ENCODE measurements around the gene EXOC3.

Gene EXOC3

DNA sequence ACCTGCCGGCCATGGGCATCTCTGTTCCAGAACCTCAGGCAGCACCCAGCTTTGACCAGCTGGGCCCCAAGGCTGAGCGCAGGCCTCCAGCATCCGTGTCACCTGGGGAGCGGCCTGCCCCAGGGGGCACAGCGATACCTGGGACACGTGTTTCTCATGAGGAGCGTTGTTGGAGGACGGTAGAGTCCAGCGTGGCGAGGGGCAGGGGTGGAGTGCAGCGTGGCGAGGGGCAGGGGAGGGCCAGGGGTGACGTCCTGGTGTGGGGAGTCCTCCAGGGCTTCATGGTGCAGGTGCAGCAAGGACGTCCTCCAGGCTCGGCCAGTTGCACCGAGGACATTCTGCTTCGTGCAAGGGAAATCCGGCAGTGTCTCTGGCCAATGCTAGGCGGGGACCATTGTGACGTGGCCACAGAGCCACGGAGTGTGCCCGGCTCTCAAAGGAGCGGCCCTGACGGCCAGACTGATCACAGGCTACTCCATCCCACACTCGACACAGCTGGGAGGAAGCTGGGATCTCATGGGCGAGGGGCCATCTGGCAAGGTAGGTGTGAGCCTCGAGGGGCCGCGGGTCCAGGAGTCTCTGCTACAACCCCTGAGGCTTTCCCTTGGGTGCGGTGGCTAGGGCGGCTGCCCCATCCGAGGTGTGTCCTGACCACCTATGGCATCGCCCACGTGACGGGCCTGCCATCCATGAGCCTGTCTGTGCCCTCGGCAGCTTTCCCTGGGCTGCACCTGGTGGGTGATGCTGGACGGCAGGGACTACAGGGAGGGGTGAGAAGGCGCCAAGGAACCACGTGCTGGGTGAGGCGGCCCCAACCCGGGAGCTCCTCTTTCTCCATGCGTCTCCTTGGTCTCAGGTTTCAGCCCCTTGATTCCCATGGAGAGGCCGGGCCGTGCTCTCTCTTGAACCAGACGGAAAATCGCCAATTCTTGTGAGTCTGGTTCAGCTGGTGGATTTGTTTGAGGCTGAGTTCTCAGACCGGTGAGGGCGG, 47.4 kb downstream of the EXOC3 start:
- no peak overlapping the region for H3K27ac ChIP-seq (ENCODE audit: low read length)
- H3K27me3 ChIP-seq (ENCODE audit: insufficient read depth, low read length), result peaks cover 28% of the 10 kb centered on the region
- H3K36me3 ChIP-seq (ENCODE audit: insufficient read depth, low read depth, low read length), result no peaks in the 10 kb centered on the region
- H3K9ac ChIP-seq (ENCODE audit: low read depth, low read length), result no peak overlapping the region
- no peak overlapping the region for H3K4me3 ChIP-seq (ENCODE audit: low read length)
- H3K9me3 ChIP-seq (ENCODE audit: insufficient read depth, low read depth, low read length), result no peaks in the 10 kb centered on the region
- H3K4me1 ChIP-seq (ENCODE audit: insufficient read depth, low read length), result no peaks in the 10 kb centered on the region

DNA sequence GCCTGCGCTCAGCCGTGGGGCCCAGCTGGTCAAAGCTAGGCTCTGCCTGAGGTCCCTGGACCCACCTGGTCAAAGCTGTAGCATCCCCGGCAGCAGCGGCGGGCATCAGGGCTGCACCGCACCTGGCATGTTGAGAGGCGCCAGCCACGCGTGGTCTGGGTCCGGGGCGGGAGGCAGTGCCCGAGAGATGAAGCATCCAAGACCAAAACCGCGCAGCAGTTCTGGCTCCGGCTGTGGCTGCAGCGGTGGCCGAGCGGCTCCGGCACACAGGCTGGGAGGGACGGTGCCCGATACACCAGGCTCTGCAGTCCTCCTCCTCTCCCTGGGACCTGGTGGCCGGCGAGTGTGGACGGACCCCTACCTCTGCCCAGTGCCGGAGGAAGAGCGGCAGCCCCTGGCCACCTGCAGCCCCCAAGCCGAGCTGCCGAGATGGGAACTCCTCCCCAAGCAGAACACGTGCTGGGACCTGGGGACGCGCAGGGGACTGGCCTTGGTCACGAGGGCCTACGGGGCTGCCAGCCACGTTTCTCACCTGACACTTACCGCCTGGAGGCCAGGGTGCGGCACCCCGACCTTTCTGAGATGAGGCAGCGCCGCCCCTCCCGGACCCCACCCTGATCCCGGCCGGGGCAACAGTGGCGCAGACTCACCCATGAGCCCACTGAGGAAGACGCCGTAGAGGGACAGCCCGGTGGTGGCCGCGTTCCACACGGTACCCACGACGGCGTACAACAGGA, 48.3 kb downstream of the EXOC3 start:
- H3K9ac ChIP-seq (ENCODE audit: low read depth, low read length), result no peak overlapping the region
- no peak overlapping the region for H3K4me3 ChIP-seq (ENCODE audit: low read length)
- no peaks in the 10 kb centered on the region for H3K36me3 ChIP-seq (ENCODE audit: insufficient read depth, low read depth, low read length)
- H3K27ac ChIP-seq (ENCODE audit: low read length), result no peak overlapping the region
- no peaks in the 10 kb centered on the region for H3K4me1 ChIP-seq (ENCODE audit: insufficient read depth, low read length)
- peaks cover 35% of the 10 kb centered on the region for H3K27me3 ChIP-seq (ENCODE audit: insufficient read depth, low read length)
- no peaks in the 10 kb centered on the region for H3K9me3 ChIP-seq (ENCODE audit: insufficient read depth, low read depth, low read length)

DNA sequence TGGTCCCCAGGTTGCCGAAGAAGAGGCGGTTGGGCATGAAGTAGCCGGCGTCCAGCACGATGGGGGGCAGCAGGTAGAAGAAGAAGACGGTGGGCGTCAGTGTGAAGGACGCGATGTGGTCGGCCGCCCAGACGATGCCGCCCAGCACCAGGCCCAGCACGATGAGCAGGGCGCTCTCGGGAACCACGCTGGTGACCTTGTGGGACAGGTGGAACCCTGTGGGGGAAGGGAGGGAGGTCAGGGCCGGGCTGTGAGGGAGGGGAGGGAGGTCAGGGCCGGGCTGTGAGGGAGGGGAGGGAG, 48.8 kb downstream of the EXOC3 start:
- no peak overlapping the region for H3K4me3 ChIP-seq (ENCODE audit: low read length)
- H3K27ac ChIP-seq (ENCODE audit: low read length), result no peak overlapping the region
- no peaks in the 10 kb centered on the region for H3K9me3 ChIP-seq (ENCODE audit: insufficient read depth, low read depth, low read length)
- H3K9ac ChIP-seq (ENCODE audit: low read depth, low read length), result no peak overlapping the region
- H3K4me1 ChIP-seq (ENCODE audit: insufficient read depth, low read length), result no peaks in the 10 kb centered on the region
- H3K27me3 ChIP-seq (ENCODE audit: insufficient read depth, low read length), result peaks cover 40% of the 10 kb centered on the region
- H3K36me3 ChIP-seq (ENCODE audit: insufficient read depth, low read depth, low read length), result no peaks in the 10 kb centered on the region

DNA sequence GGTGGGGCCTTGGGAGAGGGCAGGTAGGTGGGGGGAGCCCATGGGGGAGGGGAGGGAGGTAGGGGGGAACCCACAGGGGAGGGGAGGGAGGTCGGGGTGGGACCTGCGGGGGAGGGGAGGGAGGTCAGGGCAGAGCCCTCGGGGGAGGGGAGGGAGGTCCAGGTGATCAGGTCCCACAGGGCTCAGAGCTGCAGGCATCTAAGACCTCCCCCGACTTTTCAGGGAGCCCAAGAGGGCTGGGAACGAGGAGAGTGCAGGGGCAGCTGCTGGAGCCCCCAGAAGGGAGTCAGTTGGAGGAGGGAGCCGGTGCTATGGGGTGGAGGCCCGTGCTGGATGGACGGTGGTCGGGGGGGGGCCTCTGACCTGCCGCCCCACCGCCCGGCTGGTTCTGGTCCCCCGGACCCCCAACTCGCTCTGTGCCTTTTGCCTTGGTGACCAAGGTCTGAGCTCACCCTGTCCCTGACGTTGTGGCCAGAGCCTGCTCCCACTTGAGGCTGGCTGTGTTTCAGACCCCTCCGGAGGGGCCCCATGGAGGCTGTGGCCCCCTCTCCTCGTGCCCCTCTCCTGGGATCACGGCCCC, 49.4 kb downstream of the EXOC3 start:
- no peaks in the 10 kb centered on the region for H3K36me3 ChIP-seq (ENCODE audit: insufficient read depth, low read depth, low read length)
- no peaks in the 10 kb centered on the region for H3K9me3 ChIP-seq (ENCODE audit: insufficient read depth, low read depth, low read length)
- no peak overlapping the region for H3K27ac ChIP-seq (ENCODE audit: low read length)
- no peaks in the 10 kb centered on the region for H3K4me1 ChIP-seq (ENCODE audit: insufficient read depth, low read length)
- no peak overlapping the region for H3K4me3 ChIP-seq (ENCODE audit: low read length)
- peaks cover 46% of the 10 kb centered on the region for H3K27me3 ChIP-seq (ENCODE audit: insufficient read depth, low read length)
- H3K9ac ChIP-seq (ENCODE audit: low read depth, low read length), result no peak overlapping the region

DNA sequence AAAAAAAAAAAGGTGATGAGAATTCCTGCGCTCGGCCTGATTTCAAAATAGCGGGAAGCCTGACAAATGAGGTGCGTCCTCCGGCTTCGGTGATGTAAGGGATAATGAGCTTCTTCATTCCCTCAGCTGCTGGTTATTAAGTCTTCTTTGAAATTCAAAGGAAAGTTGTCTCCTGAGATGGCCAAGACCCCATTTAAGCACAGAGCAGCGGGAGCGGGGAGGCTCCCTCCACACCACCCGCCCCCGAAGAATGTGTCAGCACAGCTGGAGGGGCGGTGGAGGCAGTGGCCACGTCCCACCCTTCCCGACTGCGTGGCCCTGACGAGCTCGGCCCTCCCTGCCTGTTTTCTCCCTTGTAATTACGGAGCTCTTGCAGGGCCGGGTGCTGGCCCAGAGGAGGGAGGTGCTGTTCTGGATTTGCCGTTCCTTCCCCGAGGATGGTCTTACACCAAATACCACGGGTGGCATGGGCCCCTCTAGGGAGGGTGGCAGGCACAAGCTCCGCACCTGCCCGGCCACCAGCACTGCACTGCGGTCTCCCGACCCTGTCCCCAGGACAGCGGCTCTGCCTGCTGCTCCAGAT, 50.2 kb downstream of the EXOC3 start:
- H3K9ac ChIP-seq (ENCODE audit: low read depth, low read length), result no peak overlapping the region
- H3K4me3 ChIP-seq (ENCODE audit: low read length), result no peak overlapping the region
- H3K9me3 ChIP-seq (ENCODE audit: insufficient read depth, low read depth, low read length), result no peaks in the 10 kb centered on the region
- no peaks in the 10 kb centered on the region for H3K36me3 ChIP-seq (ENCODE audit: insufficient read depth, low read depth, low read length)
- H3K4me1 ChIP-seq (ENCODE audit: insufficient read depth, low read length), result no peaks in the 10 kb centered on the region
- no peak overlapping the region for H3K27ac ChIP-seq (ENCODE audit: low read length)
- peaks cover 47% of the 10 kb centered on the region for H3K27me3 ChIP-seq (ENCODE audit: insufficient read depth, low read length)

DNA sequence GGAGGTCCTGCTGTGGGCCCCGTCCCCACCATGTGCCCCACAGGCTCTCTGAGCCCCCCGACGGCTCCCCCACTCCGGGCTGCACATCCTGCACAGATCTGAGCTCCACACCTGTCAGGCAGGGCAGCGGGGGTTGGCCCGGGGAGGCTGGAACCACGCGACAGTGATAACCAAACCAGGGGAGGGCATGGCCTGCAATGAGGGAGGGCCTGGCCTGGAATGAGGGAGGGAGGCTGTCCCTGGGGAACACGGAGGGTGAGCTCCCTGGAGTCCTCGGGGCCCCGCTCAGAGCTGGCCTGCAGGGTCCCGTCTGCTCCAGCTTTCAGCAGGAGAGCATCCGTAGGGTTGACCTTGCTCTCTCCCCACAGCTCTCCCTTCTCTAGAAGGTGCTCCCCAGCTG, 50.8 kb downstream of the EXOC3 start:
- Histone ChIP-seq H3K9me3 (ENCODE audit: insufficient read depth, low read depth, low read length) (no peaks in the 10 kb centered on the region), H3K9ac (ENCODE audit: low read depth, low read length) (no peak overlapping the region), H3K27ac (ENCODE audit: low read length) (no peak overlapping the region), H3K4me1 (ENCODE audit: insufficient read depth, low read length) (no peaks in the 10 kb centered on the region), H3K4me3 (ENCODE audit: low read length) (no peak overlapping the region), H3K36me3 (ENCODE audit: insufficient read depth, low read depth, low read length) (no peaks in the 10 kb centered on the region), H3K27me3 (ENCODE audit: insufficient read depth, low read length) (peaks cover 47% of the 10 kb centered on the region)

DNA sequence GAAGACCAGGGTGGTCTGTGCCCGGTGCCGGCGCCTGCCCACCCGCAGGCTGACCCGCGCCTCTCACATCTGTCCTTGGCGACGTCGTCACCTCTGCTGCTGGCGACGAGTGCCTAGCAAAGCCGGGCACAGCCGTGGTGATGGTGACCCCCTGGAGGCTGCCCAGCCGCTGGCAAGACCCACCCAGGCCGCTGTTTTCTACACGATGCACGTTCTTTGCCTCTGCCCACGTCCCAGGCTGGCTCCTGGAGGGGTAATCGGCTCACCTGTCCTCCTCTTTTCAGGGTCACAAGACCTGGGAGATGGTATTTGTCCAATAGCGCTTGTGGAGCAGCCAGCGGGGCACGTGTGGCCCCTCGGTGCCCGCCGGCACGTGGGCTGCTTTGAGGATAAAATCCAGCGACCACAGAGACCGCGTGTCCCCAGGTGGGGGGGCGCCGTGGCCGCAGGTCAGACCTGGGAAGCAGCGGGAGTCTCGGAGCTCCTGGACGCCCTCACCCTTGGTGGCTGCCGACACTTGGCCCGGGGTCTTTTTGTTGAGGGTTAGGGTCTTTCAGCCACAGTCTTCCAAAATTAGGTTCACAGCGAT, 51.8 kb downstream of the EXOC3 start:
- no peaks in the 10 kb centered on the region for H3K36me3 ChIP-seq (ENCODE audit: insufficient read depth, low read depth, low read length)
- H3K9me3 ChIP-seq (ENCODE audit: insufficient read depth, low read depth, low read length), result no peaks in the 10 kb centered on the region
- H3K27ac ChIP-seq (ENCODE audit: low read length), result no peak overlapping the region
- no peaks in the 10 kb centered on the region for H3K4me1 ChIP-seq (ENCODE audit: insufficient read depth, low read length)
- H3K4me3 ChIP-seq (ENCODE audit: low read length), result no peak overlapping the region
- peaks cover 47% of the 10 kb centered on the region for H3K27me3 ChIP-seq (ENCODE audit: insufficient read depth, low read length)
- no peak overlapping the region for H3K9ac ChIP-seq (ENCODE audit: low read depth, low read length)

DNA sequence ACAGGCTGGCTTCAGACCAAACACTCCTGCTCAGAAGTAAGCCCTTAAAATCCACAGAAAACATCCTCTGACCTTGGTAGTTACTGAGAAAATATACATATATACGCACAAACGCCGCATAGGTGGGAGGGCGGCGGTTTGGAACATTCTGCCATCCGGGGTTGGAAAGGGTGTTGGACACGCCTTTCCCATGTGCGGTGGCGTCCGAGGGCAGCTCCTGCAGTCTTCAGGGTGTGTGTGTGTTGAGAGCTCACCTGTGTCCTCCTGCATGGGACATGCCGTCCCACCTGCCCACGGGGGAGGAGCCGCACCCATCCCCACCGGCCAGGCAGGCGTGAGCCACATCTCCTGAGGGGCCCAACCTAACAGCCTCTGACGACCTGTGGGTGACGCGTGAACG, 53.1 kb downstream of the EXOC3 start:
- peaks cover 47% of the 10 kb centered on the region for H3K27me3 ChIP-seq (ENCODE audit: insufficient read depth, low read length)
- no peak overlapping the region for H3K27ac ChIP-seq (ENCODE audit: low read length)
- H3K9me3 ChIP-seq (ENCODE audit: insufficient read depth, low read depth, low read length), result no peaks in the 10 kb centered on the region
- H3K9ac ChIP-seq (ENCODE audit: low read depth, low read length), result no peak overlapping the region
- H3K36me3 ChIP-seq (ENCODE audit: insufficient read depth, low read depth, low read length), result no peaks in the 10 kb centered on the region
- H3K4me3 ChIP-seq (ENCODE audit: low read length), result peak overlapping the region; percentile 45; the same call in 1 of the 2 replicates
- no peaks in the 10 kb centered on the region for H3K4me1 ChIP-seq (ENCODE audit: insufficient read depth, low read length)

DNA sequence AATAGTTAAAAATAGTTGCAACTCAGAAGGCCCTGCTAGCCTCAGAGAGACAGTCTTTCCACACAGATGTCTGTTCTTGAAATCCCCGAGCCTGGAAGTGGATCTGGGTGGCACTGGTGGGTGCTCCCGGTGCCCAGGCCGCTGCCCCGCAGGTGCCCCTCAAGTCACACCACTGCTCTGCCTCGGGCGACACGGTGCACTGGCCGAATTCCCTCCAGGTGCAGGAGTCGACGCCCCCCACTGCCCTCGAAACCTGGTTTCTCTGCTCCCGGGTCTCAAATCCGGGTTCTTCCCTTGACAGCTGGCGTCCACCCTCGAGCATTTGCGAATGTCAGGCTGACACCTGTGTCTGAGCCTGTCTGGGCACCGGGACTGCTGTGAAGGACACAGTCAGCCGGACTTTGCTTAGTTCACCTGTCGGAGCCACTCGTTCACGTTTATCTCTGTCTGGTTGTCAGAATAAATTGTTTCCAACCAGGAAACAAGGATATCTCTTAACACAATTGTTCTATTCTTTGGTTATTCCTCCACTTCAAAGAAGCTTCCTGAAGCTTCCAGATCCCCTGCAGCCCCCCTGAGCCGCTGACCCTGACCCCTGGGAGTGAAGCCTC, 54.2 kb downstream of the EXOC3 start:
- Histone ChIP-seq H3K27me3 (ENCODE audit: insufficient read depth, low read length) (peaks cover 47% of the 10 kb centered on the region), H3K36me3 (ENCODE audit: insufficient read depth, low read depth, low read length) (no peaks in the 10 kb centered on the region), H3K4me3 (ENCODE audit: low read length) (no peak overlapping the region), H3K27ac (ENCODE audit: low read length) (no peak overlapping the region), H3K9me3 (ENCODE audit: insufficient read depth, low read depth, low read length) (no peaks in the 10 kb centered on the region), H3K4me1 (ENCODE audit: insufficient read depth, low read length) (no peaks in the 10 kb centered on the region), H3K9ac (ENCODE audit: low read depth, low read length) (no peak overlapping the region)

DNA sequence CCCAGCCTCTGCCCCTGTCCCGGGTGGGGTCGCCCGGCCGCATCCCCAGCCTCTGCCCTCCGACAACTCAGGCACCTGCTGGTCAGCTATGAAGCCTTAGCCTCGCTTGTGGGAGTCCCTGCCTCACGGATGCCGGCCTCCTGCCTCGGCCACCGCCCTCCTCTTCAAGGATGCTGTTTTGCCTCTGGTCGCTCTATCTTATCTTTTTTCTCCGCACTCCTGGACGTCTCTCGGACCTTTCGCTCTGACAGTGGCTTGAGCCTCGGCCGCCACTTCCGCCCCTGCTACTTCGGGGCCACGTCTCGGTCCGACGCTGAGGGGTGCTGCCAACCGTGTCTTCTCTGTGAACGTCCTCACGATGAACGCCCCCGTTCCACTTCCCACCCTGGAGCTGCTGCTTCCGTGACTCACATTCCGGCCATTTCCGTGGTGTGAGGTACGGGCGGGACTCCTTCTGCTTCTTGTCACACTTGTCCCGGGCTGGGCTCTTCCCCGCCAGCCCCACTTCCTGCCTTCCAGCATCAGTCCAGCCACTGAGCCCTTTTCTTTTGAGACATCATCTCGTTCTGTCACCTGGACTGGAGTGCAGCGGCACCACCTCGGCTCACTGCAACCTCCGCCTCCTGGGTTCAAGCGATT, 55.0 kb downstream of the EXOC3 start:
- Histone ChIP-seq H3K36me3 (ENCODE audit: insufficient read depth, low read depth, low read length) (no peaks in the 10 kb centered on the region), H3K9me3 (ENCODE audit: insufficient read depth, low read depth, low read length) (no peaks in the 10 kb centered on the region), H3K4me3 (ENCODE audit: low read length) (no peak overlapping the region), H3K9ac (ENCODE audit: low read depth, low read length) (no peak overlapping the region), H3K4me1 (ENCODE audit: insufficient read depth, low read length) (no peaks in the 10 kb centered on the region), H3K27ac (ENCODE audit: low read length) (no peak overlapping the region), H3K27me3 (ENCODE audit: insufficient read depth, low read length) (peaks cover 43% of the 10 kb centered on the region)

All from iPS-20b (cell line).